ENCODE results near the gene DHTKD1.

Gene DHTKD1

DNA sequence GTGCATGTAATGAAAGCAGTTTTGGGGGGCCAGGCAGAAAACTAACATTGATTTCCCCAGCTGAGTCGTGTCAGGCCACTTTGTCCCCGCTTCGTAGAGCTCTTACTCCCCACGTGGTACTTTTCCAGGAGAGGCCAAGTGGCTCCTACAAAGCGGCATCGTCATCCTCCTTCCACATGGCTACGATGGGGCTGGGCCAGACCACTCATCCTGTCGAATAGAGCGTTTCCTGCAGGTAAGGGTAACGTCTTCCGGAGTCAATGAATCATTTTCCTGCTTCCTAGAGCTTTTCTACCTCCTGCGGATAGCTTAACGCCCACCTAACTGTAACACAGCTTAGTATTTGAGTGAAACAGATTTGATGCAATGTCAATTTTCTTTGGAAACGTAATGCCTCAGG is 39.0 kb downstream of the DHTKD1 start:
- H3K36me3 ChIP-seq (ENCODE audit: insufficient read depth, low read length), result no peaks in the 10 kb centered on the region
- no peak overlapping the region for H2AFZ ChIP-seq (ENCODE audit: low read length, unreplicated experiment)
- no peak overlapping the region for H3K4me3 ChIP-seq (ENCODE audit: low read depth, low read length)
- no peaks in the 10 kb centered on the region for H3K4me1 ChIP-seq (ENCODE audit: control insufficient read depth, insufficient read depth, low read length, unreplicated experiment)
- no peak overlapping the region for H3K27ac ChIP-seq (ENCODE audit: low read depth, low read length)
- no peaks in the 10 kb centered on the region for H3K27me3 ChIP-seq (ENCODE audit: insufficient read depth, low read length)
- H3K79me2 ChIP-seq (ENCODE audit: control insufficient read depth, insufficient read depth, low read length, unreplicated experiment), result no peaks in the 10 kb centered on the region

DNA sequence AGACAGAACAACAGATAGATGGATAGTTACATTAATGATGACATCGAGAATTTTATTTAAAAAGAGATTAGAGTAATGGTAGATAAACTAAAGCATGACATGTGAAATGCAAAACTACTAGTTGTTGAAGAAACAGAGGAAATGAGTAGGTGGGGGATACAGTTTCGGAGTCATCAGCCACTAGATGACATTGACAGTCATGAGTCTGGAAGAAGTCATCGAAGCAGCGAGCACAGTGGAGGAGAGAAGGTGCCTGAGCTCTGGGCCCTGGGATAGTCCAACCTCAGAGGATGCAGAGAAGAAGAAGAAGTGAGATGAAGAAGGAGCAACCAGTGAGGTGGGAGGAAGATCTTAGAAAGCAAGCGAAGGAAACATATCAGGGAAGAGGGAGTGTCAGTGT is 40.5 kb downstream of the DHTKD1 start:
- Histone ChIP-seq H3K27ac (ENCODE audit: low read depth, low read length) (no peak overlapping the region), H3K27me3 (ENCODE audit: insufficient read depth, low read length) (no peaks in the 10 kb centered on the region), H3K79me2 (ENCODE audit: control insufficient read depth, insufficient read depth, low read length, unreplicated experiment) (no peaks in the 10 kb centered on the region), H3K4me1 (ENCODE audit: control insufficient read depth, insufficient read depth, low read length, unreplicated experiment) (no peaks in the 10 kb centered on the region), H3K4me3 (ENCODE audit: low read depth, low read length) (no peak overlapping the region), H3K36me3 (ENCODE audit: insufficient read depth, low read length) (no peaks in the 10 kb centered on the region), H2AFZ (ENCODE audit: low read length, unreplicated experiment) (no peak overlapping the region)

DNA sequence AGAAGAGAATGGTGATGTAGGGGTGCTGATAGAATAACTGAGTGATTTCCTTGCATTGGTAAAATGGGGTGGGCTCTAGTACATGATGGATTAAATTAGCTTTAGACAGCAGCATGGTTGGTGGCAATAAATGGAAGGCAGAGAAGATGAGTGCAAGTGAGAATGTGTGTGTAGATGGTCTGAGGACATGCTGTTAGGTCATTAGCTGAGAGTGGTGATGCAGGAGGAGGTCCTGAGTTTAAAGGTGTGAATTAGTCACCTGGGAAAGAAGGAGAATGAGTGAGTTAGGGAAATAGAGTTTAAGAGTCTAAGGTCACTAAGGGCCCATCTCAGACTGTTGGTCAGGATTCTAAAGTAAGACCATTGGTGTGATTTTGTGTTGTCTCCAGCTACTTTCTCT is 42.8 kb downstream of the DHTKD1 start:
- no peaks in the 10 kb centered on the region for H3K27me3 ChIP-seq (ENCODE audit: insufficient read depth, low read length)
- no peaks in the 10 kb centered on the region for H3K36me3 ChIP-seq (ENCODE audit: insufficient read depth, low read length)
- H3K4me1 ChIP-seq (ENCODE audit: control insufficient read depth, insufficient read depth, low read length, unreplicated experiment), result no peaks in the 10 kb centered on the region

DNA sequence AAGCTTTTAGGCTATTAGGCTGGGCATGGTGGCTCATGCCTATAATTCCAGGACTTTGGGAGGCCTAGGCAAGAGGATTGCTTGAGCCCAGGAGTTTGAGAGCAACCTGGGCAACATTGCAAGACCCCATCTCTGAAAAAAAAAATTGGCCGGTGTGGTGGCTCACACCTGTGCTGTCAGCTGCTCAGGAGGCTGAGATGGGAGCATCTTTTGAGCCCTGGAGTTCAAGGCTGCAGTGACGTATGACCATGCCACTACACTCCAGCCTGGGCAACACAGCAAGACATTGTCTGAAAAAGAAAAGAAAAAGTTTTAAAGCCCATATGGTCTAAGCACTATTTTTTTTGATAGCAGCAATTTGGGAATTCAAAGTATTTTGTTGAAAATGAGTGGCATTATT is 44.9 kb downstream of the DHTKD1 start:
- Histone ChIP-seq H3K4me3 (ENCODE audit: low read depth, low read length) (no peak overlapping the region), H3K36me3 (ENCODE audit: insufficient read depth, low read length) (no peaks in the 10 kb centered on the region)

More for the DNA sequence above, 42.8 kb downstream of the DHTKD1 start:
- Histone ChIP-seq H3K27ac (ENCODE audit: low read depth, low read length) (no peak overlapping the region), H3K4me3 (ENCODE audit: low read depth, low read length) (no peak overlapping the region), H2AFZ (ENCODE audit: low read length, unreplicated experiment) (no peak overlapping the region), H3K79me2 (ENCODE audit: control insufficient read depth, insufficient read depth, low read length, unreplicated experiment) (no peaks in the 10 kb centered on the region)

DNA sequence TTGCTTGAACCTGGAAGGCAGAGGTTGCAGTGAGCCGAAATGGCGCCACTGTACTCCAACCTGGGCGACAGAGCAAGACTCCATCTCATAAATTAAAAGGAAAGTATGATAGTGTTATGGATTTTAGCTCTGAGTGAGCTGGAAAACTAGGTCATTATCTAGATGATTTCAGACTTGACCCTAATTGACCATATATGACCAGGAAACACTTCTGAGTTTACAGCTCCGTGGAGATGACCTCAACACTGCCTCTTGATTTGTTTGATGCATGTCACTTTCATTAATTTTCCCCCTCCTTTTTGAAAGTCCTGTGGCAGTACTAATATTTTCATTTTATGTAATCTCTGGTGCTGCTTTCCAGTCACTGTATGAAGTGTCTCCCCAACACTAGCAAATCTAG is 52.9 kb downstream of the DHTKD1 start:
- Histone ChIP-seq H3K27ac (ENCODE audit: low read depth, low read length) (no peak overlapping the region), H3K27me3 (ENCODE audit: insufficient read depth, low read length) (no peaks in the 10 kb centered on the region), H2AFZ (ENCODE audit: low read length, unreplicated experiment) (no peak overlapping the region), H3K79me2 (ENCODE audit: control insufficient read depth, insufficient read depth, low read length, unreplicated experiment) (no peaks in the 10 kb centered on the region), H3K4me1 (ENCODE audit: control insufficient read depth, insufficient read depth, low read length, unreplicated experiment) (no peaks in the 10 kb centered on the region), H3K4me3 (ENCODE audit: low read depth, low read length) (no peak overlapping the region), H3K36me3 (ENCODE audit: insufficient read depth, low read length) (peaks cover 5% of the 10 kb centered on the region; the same call in 1 of the 2 replicates)

More for the DNA sequence above, 44.9 kb downstream of the DHTKD1 start:
- Histone ChIP-seq H3K4me1 (ENCODE audit: control insufficient read depth, insufficient read depth, low read length, unreplicated experiment) (no peaks in the 10 kb centered on the region), H3K27ac (ENCODE audit: low read depth, low read length) (no peak overlapping the region), H3K79me2 (ENCODE audit: control insufficient read depth, insufficient read depth, low read length, unreplicated experiment) (no peaks in the 10 kb centered on the region), H2AFZ (ENCODE audit: low read length, unreplicated experiment) (no peak overlapping the region), H3K27me3 (ENCODE audit: insufficient read depth, low read length) (no peaks in the 10 kb centered on the region)

DNA sequence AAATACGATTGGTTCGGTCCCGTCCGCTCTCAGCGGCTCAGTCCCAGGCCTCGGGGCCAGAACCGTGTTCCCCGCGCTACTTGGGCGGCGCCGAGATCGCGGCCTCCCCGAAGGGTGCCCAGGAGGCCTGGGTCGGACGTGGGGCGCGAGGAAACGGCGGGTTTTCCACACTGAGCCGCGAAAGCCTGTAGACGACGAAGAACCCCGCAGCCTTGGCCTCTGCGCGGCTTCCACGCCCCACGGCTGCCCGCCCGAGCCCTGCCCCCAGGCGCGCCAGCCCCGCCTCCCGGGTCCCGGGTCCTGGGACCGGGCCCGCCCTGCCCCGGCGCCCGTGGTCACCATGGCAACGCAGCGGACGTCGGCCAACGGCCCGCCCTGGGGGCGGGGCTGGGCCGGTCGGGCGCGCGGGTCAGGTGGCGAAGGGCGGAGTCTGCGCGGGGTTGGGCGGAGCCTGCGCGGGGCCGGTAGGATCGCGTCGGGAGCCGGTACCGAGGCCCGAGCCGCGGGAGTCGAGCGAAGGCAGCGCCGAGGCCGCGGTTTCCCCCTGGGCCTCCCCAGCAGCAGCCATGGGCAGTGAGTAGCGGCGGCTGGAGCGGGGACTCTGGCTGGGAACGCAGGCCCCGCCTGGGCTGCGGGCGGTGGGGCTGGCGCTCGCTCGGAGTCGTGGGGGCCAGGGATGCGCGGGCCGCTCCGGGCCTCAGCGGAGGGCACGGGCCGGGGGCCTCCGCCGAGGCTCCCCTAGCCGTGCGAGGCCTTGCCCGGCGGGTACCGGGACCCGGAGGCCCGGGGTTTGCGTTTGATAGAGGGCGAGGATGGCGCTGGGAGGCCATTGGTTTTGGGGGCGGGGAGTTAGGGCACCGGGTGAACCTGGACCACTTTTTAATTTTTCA is 60.7 kb downstream of the DHTKD1 start, which contains the start of gene SEC61A2:
TSS of gene SEC61A2 (plus strand) at position 456 of the 890 bp plus-strand sequence. CDS start at position 567, 111 bp downstream.
- Histone ChIP-seq H3K4me3 (ENCODE audit: low read depth, low read length) (peak within 1 kb of the TSS; percentile 96), H3K27me3 (ENCODE audit: insufficient read depth, low read length) (no peaks in the 10 kb centered on the region), H3K36me3 (ENCODE audit: insufficient read depth, low read length) (peaks cover 3% of the 10 kb centered on the region; the same call in 1 of the 2 replicates), H3K4me1 (ENCODE audit: control insufficient read depth, insufficient read depth, low read length, unreplicated experiment) (no peaks in the 10 kb centered on the region), H3K79me2 (ENCODE audit: control insufficient read depth, insufficient read depth, low read length, unreplicated experiment) (peaks cover 28% of the 10 kb centered on the region), H2AFZ (ENCODE audit: low read length, unreplicated experiment) (peak within 1 kb of the TSS; percentile 96), H3K27ac (ENCODE audit: low read depth, low read length) (peak within 1 kb of the TSS; percentile 71)

DNA sequence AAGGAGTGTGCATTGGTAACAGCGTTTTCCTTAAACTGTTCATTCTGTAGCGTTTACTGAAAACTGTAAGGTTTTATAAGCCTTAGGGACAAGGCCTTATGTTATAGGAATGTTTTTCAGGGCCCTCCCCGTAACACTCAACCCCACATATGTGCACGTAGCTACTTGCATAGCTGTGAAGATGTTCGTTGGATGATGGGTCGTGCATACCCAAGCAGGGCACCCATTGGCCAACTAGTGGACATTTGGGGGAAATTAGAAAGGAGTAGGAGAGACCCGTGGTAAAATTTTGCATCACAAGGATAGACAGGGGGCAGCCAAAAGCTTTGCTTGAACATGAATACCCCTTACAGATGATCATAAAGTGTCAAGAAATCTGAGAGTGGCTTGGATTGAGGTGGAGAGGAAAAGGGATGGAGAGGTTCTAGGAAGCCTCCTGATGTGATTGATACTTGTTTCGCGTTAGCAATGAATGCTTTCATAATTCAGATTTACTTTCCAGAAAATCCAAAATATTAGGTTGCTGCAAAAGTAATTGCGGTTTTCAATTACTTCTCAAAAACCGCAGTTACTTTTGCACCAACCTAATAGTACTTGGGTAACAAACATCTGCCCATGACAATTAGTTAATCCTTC is 61.6 kb downstream of the DHTKD1 start:
- Histone ChIP-seq H3K27ac (ENCODE audit: low read depth, low read length) (peak overlapping the region; percentile 13; the same call in 1 of the 2 replicates), H3K27me3 (ENCODE audit: insufficient read depth, low read length) (no peaks in the 10 kb centered on the region), H2AFZ (ENCODE audit: low read length, unreplicated experiment) (peak overlapping the region; percentile 89), H3K79me2 (ENCODE audit: control insufficient read depth, insufficient read depth, low read length, unreplicated experiment) (peaks cover 28% of the 10 kb centered on the region), H3K36me3 (ENCODE audit: insufficient read depth, low read length) (peaks cover 3% of the 10 kb centered on the region; the same call in 1 of the 2 replicates), H3K4me1 (ENCODE audit: control insufficient read depth, insufficient read depth, low read length, unreplicated experiment) (no peaks in the 10 kb centered on the region), H3K4me3 (ENCODE audit: low read depth, low read length) (peak overlapping the region; percentile 96)

DNA sequence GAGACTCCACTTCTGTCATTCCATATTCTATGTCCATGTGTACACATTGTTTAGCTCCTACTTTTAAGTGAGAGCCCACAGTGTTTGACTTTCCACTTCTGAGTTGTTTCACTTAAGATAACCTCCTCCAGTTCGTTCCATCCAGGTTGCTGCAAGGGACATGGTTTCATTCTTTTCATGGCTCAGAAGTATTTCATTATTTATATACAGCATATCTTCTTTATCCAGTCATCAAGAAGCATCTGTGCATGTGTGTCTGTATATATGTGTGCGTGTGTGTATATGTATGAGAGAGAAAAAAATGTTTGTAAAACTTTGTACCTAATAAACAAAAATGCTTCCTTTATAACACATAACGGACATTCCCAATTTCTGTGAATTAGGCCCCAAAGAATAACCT is 66.9 kb downstream of the DHTKD1 start:
- peaks cover 17% of the 10 kb centered on the region for H3K79me2 ChIP-seq (ENCODE audit: control insufficient read depth, insufficient read depth, low read length, unreplicated experiment)
- no peaks in the 10 kb centered on the region for H3K4me1 ChIP-seq (ENCODE audit: control insufficient read depth, insufficient read depth, low read length, unreplicated experiment)
- no peak overlapping the region for H2AFZ ChIP-seq (ENCODE audit: low read length, unreplicated experiment)
- peaks cover 17% of the 10 kb centered on the region for H3K36me3 ChIP-seq (ENCODE audit: insufficient read depth, low read length)
- no peak overlapping the region for H3K27ac ChIP-seq (ENCODE audit: low read depth, low read length)
- H3K27me3 ChIP-seq (ENCODE audit: insufficient read depth, low read length), result no peaks in the 10 kb centered on the region
- H3K4me3 ChIP-seq (ENCODE audit: low read depth, low read length), result no peak overlapping the region

DNA sequence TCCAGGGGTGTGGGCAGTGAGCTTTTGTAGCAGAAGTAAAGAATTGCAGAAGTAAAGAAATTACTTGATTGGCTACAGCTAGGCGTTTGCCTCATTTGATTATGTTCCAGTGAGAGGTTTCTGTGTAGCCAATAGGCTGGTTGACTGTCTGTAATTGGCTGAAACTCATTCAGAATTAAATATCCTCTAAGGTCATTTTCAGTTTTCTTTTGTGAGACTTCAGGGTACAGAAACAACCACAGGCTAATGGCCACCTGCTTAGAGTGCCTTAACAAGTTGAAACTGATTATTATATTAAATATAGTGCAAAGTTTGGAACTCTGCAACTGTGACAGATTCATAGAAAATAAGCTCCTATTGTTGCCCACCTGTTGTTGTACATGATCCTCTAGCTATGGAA is 71.3 kb downstream of the DHTKD1 start:
- no peaks in the 10 kb centered on the region for H3K27me3 ChIP-seq (ENCODE audit: insufficient read depth, low read length)
- no peak overlapping the region for H3K27ac ChIP-seq (ENCODE audit: low read depth, low read length)
- H3K4me3 ChIP-seq (ENCODE audit: low read depth, low read length), result no peak overlapping the region
- H2AFZ ChIP-seq (ENCODE audit: low read length, unreplicated experiment), result no peak overlapping the region
- no peaks in the 10 kb centered on the region for H3K79me2 ChIP-seq (ENCODE audit: control insufficient read depth, insufficient read depth, low read length, unreplicated experiment)
- H3K4me1 ChIP-seq (ENCODE audit: control insufficient read depth, insufficient read depth, low read length, unreplicated experiment), result no peaks in the 10 kb centered on the region
- H3K36me3 ChIP-seq (ENCODE audit: insufficient read depth, low read length), result peaks cover 14% of the 10 kb centered on the region

DNA sequence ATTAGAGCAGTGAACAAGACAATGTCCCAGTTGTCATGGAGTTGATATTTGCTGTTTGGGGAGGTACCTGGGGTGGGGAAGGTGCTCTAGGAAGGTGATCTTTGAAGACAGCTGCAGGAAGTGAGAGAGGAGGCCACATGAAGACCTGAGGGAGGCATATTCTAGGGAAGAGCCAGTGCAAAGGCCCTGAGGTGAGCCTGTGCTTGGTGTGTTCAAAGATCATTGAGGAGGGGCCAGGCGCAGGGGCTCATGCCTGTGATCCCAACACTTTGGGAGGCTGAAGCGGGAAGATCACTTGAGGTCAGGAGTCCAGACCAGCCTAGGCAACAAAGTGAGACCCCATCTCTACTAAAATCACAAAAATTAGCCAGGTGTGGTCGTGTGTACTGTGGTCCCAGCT is 75.8 kb downstream of the DHTKD1 start:
- Histone ChIP-seq H3K79me2 (ENCODE audit: control insufficient read depth, insufficient read depth, low read length, unreplicated experiment) (no peaks in the 10 kb centered on the region), H2AFZ (ENCODE audit: low read length, unreplicated experiment) (no peak overlapping the region), H3K27ac (ENCODE audit: low read depth, low read length) (no peak overlapping the region), H3K27me3 (ENCODE audit: insufficient read depth, low read length) (no peaks in the 10 kb centered on the region), H3K4me3 (ENCODE audit: low read depth, low read length) (no peak overlapping the region), H3K36me3 (ENCODE audit: insufficient read depth, low read length) (no peaks in the 10 kb centered on the region; the same call in 1 of the 2 replicates), H3K4me1 (ENCODE audit: control insufficient read depth, insufficient read depth, low read length, unreplicated experiment) (no peaks in the 10 kb centered on the region)
